Uterus (tissue), 4 donors: Measurements from ENCODE around the gene DSTN. TPM values are rescaled to one million over a fixed set of nuclear protein-coding genes. Genes with fewer than 3 reads are reported as not detected.

Experiments
- DNase-seq, 2 donors: peaks; one replicate each; pipeline ENCODE4 v3.0.0-alpha.2; 2019 to 2020
- H3K27ac ChIP-seq, 2 donors: fragments of 200-600 bp; sonication (generic); 1 replicate in 1 of 2; 2 replicates in 1 of 2; pipeline ENCODE4 v1.5.1; 2016 to 2018
- H3K27me3 ChIP-seq, 2 donors: fragments of 200-600 bp; sonication (generic); one replicate each; pipeline ENCODE4 v1.5.1; 2018 to 2019; ENCODE audit warnings: control low read depth in 1 of 2
- H3K36me3 ChIP-seq, 2 donors: fragments of 200-600 bp; sonication (generic); one replicate each; pipeline ENCODE4 v1.5.1; 2019; ENCODE audit warnings: control low read depth in 1 of 2
- H3K4me1 ChIP-seq, 2 donors: fragments of 200-600 bp; sonication (generic); one replicate each; pipeline ENCODE4 v1.5.1; 2018 to 2019; ENCODE audit warnings: control low read depth in 1 of 2
- H3K4me3 ChIP-seq, 2 donors: fragments of 200-600 bp; sonication (generic); 1 replicate in 1 of 2; 2 replicates in 1 of 2; pipeline ENCODE4 v1.5.1; 2018 to 2019; ENCODE audit warnings: mild to moderate bottlenecking in 1 of 2
- H3K9me3 ChIP-seq, 2 donors: fragments of 200-600 bp; sonication (generic); one replicate each; pipeline ENCODE4 v1.5.1; 2019; ENCODE audit warnings: control low read depth in 1 of 2
- CTCF ChIP-seq, 4 experiments: fragments of 200-600 bp in 2 of 4; fragments of 450-650 bp in 2 of 4; sonication (generic) in 2 of 4; IDR thresholded peaks; one replicate each; pipeline ENCODE4 v1.5.1; 2016 to 2019; ENCODE audit warnings: antibody characterized with exemption in 4 of 4, mild to moderate bottlenecking in 2 of 4, moderate library complexity in 1 of 4
- POLR2A ChIP-seq, 2 donors: fragments of 450-650 bp; IDR thresholded peaks; one replicate each; pipeline ENCODE4 v1.6.1; 2016; ENCODE audit warnings: antibody characterized with exemption in 2 of 2, mild to moderate bottlenecking in 1 of 2, moderate library complexity in 1 of 2
- intact Hi-C: fragments of 100-400 bp; cut with DNase I; formaldehyde crosslinking; loops from one replicate; pipeline ENCODE4 v1.15.1; 2023; ENCODE audit warnings: low total_unique reads
- total RNA-seq, 4 donors: library from RNA; depleted of rRNA in 3 of 4; stranded (reverse); fragments of >200 nt in 3 of 4; gene quantifications; one replicate each; pipeline versions ENCODE4 v1.1.0 to v1.2.4, GENCODE V29; 2014 to 2023
- donor health status: DM: yes; HTN: yes; CAD: no.

DSTN gene
- total RNA-seq, 4 donors from 2014 or later = 294 to 674 (median 623) TPM

GRCh38 chr20:17633850-17634500, 64.1 kb downstream of the DSTN start:
- peak overlapping the region; percentile 63 to 77 for H3K27ac ChIP-seq
- TF ChIP-seq POLR2A (IDR thresholded peaks at IDR 0.05) (no peak), CTCF (IDR thresholded peaks at IDR 0.05) (no peak)
- H3K4me3 ChIP-seq = no peak overlapping the region
- intact Hi-C loops = no loop called here
- peaks cover 15 to 25% of the 10 kb centered on the region in 2 donors for H3K4me1 ChIP-seq
- no peaks in the 10 kb centered on the region for H3K36me3 ChIP-seq
- H3K9me3 ChIP-seq = no peaks in the 10 kb centered on the region
- no peak for DNase-seq
- H3K27me3 ChIP-seq = no peaks in the 10 kb centered on the region

- peak; percentile 72 to 75 for DNase-seq
- Histone ChIP-seq H3K27ac (peak overlapping the region; percentile 63 to 77), H3K36me3 (no peaks in the 10 kb centered on the region), H3K4me1 (peaks cover 15 to 25% of the 10 kb centered on the region in 2 donors), H3K9me3 (no peaks in the 10 kb centered on the region), H3K27me3 (no peaks in the 10 kb centered on the region), H3K4me3 (no peak overlapping the region)
- intact Hi-C loops = no loop called here
- TF ChIP-seq CTCF (IDR thresholded peaks at IDR 0.05) = no peak
Measured at GRCh38 chr20:17634661-17635331, 64.9 kb downstream of the DSTN start.

- no peaks in the 10 kb centered on the region for H3K36me3 ChIP-seq
- DNase-seq = peak; percentile 47 to 67
- intact Hi-C loops = no loop called here
- H3K9me3 ChIP-seq = no peaks in the 10 kb centered on the region
- H3K27ac ChIP-seq = peak overlapping the region; percentile 63 to 77
- H3K27me3 ChIP-seq = no peaks in the 10 kb centered on the region
- TF ChIP-seq POLR2A (IDR thresholded peaks at IDR 0.05) (no peak), CTCF (IDR thresholded peaks at IDR 0.05) (no peak)
- no peak overlapping the region for H3K4me3 ChIP-seq
- H3K4me1 ChIP-seq = peaks cover 15 to 25% of the 10 kb centered on the region in 2 donors
Measured at GRCh38 chr20:17635332-17636244, 65.7 kb downstream of the DSTN start.

- Histone ChIP-seq H3K4me1 (peaks cover 15 to 25% of the 10 kb centered on the region in 2 donors), H3K27ac (peak overlapping the region; percentile 63 to 77), H3K27me3 (no peaks in the 10 kb centered on the region), H3K4me3 (no peak overlapping the region), H3K36me3 (no peaks in the 10 kb centered on the region), H3K9me3 (no peaks in the 10 kb centered on the region)
- intact Hi-C loops = no loop called here
- TF ChIP-seq POLR2A (IDR thresholded peaks at IDR 0.05) (no peak), CTCF (IDR thresholded peaks at IDR 0.05) (no peak)
- no peak for DNase-seq
Measured at GRCh38 chr20:17636523-17637412, 66.9 kb downstream of the DSTN start.
